C4-2B (cell line): ENCODE results near the gene AGAP9.

Experiments
- ZFX ChIP-seq: fragments of 450-650 bp; IDR thresholded peaks from 2 replicates; pipeline ENCODE4 v1.6.1; 2017
- TF ChIP-seq, protein P1 (sequence below): fragments of 450-650 bp; conservative IDR thresholded peaks from 2 replicates; pipeline ENCODE4 v1.5.1; 2017; ENCODE audit warnings: mild to moderate bottlenecking

DNA sequence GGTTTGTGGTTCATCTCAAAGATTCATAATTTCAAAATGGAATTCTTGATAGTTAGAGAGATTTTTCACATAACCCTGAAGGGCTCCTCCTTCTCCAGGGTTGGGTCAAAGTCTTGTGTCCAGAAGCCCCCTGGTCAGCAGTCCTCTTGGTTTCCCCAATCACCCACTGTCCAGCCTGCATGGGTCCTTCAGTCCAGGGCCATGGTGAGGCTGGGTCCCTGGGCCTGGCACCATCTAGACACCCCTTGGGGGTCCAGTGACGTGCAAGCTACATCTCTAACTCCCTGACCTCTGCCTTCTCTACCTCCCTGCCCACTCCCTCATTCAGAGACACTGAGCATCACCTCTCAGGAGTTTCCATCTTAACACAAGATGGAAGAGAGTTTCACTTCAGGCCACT is 65.6 kb downstream of the AGAP9 start:
- TF ChIP-seq ZFX: no peak
- TF ChIP-seq, protein P1, sequence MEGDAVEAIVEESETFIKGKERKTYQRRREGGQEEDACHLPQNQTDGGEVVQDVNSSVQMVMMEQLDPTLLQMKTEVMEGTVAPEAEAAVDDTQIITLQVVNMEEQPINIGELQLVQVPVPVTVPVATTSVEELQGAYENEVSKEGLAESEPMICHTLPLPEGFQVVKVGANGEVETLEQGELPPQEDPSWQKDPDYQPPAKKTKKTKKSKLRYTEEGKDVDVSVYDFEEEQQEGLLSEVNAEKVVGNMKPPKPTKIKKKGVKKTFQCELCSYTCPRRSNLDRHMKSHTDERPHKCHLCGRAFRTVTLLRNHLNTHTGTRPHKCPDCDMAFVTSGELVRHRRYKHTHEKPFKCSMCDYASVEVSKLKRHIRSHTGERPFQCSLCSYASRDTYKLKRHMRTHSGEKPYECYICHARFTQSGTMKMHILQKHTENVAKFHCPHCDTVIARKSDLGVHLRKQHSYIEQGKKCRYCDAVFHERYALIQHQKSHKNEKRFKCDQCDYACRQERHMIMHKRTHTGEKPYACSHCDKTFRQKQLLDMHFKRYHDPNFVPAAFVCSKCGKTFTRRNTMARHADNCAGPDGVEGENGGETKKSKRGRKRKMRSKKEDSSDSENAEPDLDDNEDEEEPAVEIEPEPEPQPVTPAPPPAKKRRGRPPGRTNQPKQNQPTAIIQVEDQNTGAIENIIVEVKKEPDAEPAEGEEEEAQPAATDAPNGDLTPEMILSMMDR: no peak
